ENCODE measurements around the gene GOLGA6D.
A peak's percentile ranks its signal among the peaks of the same experiment; 100 is the strongest.
"Not testable (repeated sequence)": the region's sequence is repeated elsewhere in the genome, so short reads cannot be mapped to it uniquely, and the experiment has no call there.

The GOLGA6D gene

GRCh38 chr15:75338661-75339240, 56.1 kb downstream of the GOLGA6D start:
- Histone ChIP-seq H3K4me3 (no peak overlapping the region), H3K27ac (no peak overlapping the region), H3K4me1 (peaks cover 27% of the 10 kb centered on the region), H3K9me3 (no peaks in the 10 kb centered on the region), H3K4me2 (no peak overlapping the region), H3K9ac (no peak overlapping the region), H3K27me3 (no peaks in the 10 kb centered on the region), H4K20me1 (no peaks in the 10 kb centered on the region), H3K36me3 (peaks cover 35% of the 10 kb centered on the region)
- no peak for TF ChIP-seq Cebpa-rat (IDR thresholded peaks at IDR 0.05)

GRCh38 chr15:75339531-75340240, 57.1 kb downstream of the GOLGA6D start:
- Histone ChIP-seq H3K4me3 (no peak overlapping the region), H3K36me3 (peaks cover 35% of the 10 kb centered on the region), H3K4me1 (peaks cover 36% of the 10 kb centered on the region), H3K9me3 (no peaks in the 10 kb centered on the region), H4K20me1 (no peaks in the 10 kb centered on the region), H3K4me2 (no peak overlapping the region), H3K27ac (no peak overlapping the region), H3K27me3 (no peaks in the 10 kb centered on the region), H3K9ac (no peak overlapping the region)
- no peak for TF ChIP-seq Cebpa-rat (IDR thresholded peaks at IDR 0.05)

GRCh38 chr15:75342221-75342620, 59.6 kb downstream of the GOLGA6D start:
- TF ChIP-seq Cebpa-rat (IDR thresholded peaks at IDR 0.05), result no peak
- Histone ChIP-seq H3K27me3 (no peaks in the 10 kb centered on the region), H3K27ac (no peak overlapping the region), H3K4me2 (no peak overlapping the region), H3K9me3 (no peaks in the 10 kb centered on the region), H4K20me1 (no peaks in the 10 kb centered on the region), H3K4me1 (peaks cover 39% of the 10 kb centered on the region), H3K4me3 (no peak overlapping the region), H3K36me3 (peaks cover 35% of the 10 kb centered on the region), H3K9ac (no peak overlapping the region)

- H3K4me2 ChIP-seq, result peak overlapping the region; percentile 36; the same call in 1 of the 2 replicates
- not testable (repeated sequence) for H3K9ac ChIP-seq, H4K20me1 ChIP-seq, H3K4me3 ChIP-seq, H3K27ac ChIP-seq, H3K27me3 ChIP-seq, H3K9me3 ChIP-seq
- peaks cover 31% of the 10 kb centered on the region for H3K36me3 ChIP-seq
- H3K4me1 ChIP-seq, result peaks cover 45% of the 10 kb centered on the region
These were observed 61.3 kb downstream of the GOLGA6D start for GRCh38 chr15:75343953-75344352.

All from BLaER1 (cell line).